Neutrophil (primary cell): ENCODE results near the gene TRIM68.

Experiments
- H3K27ac ChIP-seq: fragments of 200-600 bp; sonication (generic); 2 replicates; pipeline ENCODE4 v1.5.1; 2016; ENCODE audit warnings: mild to moderate bottlenecking, moderate library complexity
- H3K27me3 ChIP-seq: fragments of 200-600 bp; sonication (generic); 2 replicates; pipeline ENCODE4 v1.6.0; 2016; ENCODE audit warnings: mild to moderate bottlenecking
- H3K36me3 ChIP-seq: fragments of 200-600 bp; sonication (generic); 2 replicates; pipeline ENCODE4 v1.5.1; 2017
- H3K4me1 ChIP-seq, 2 experiments: fragments of 200-600 bp in 1 of 2; sonication (generic) in 1 of 2; 1 replicate in 1 of 2; 2 replicates in 1 of 2; pipeline versions ENCODE4 v1.5.1 to v1.6.1; 2013 to 2016; ENCODE audit warnings: low read depth in 1 of 2, low read length in 1 of 2, mild to moderate bottlenecking in 1 of 2, moderate library complexity in 1 of 2; ENCODE audit not compliant: control insufficient read depth in 1 of 2, insufficient read depth in 1 of 2
- H3K4me3 ChIP-seq, 2 experiments: fragments of 200-600 bp in 1 of 2; sonication (generic) in 1 of 2; 1 replicate in 1 of 2; 2 replicates in 1 of 2; pipeline ENCODE4 v1.5.1; 2013 to 2016; ENCODE audit warnings: low read depth in 1 of 2, low read length in 1 of 2, mild to moderate bottlenecking in 1 of 2, moderate library complexity in 1 of 2
- H3K9me3 ChIP-seq: fragments of 200-600 bp; sonication (generic); 2 replicates; pipeline ENCODE4 v1.5.1; 2016
- CTCF ChIP-seq: fragments of 200-600 bp; sonication (generic); IDR thresholded peaks from 2 replicates; pipeline ENCODE4 v1.5.1; 2016; ENCODE audit warnings: antibody characterized with exemption

Gene TRIM68

GRCh38 chr11:4576880-4577279, 31.2 kb downstream of the TRIM68 start:
- H3K36me3 ChIP-seq = no peaks in the 10 kb centered on the region
- H3K27ac ChIP-seq = no peak overlapping the region
- H3K9me3 ChIP-seq = no peaks in the 10 kb centered on the region
- H3K4me1 ChIP-seq = no peaks in the 10 kb centered on the region
- no peak overlapping the region for H3K4me3 ChIP-seq
- no peak for TF ChIP-seq CTCF
- peaks cover 70% of the 10 kb centered on the region for H3K27me3 ChIP-seq

GRCh38 chr11:4569075-4569474, 39.0 kb downstream of the TRIM68 start:
- no peaks in the 10 kb centered on the region for H3K4me1 ChIP-seq
- H3K9me3 ChIP-seq = no peaks in the 10 kb centered on the region
- no peak overlapping the region for H3K4me3 ChIP-seq
- H3K27ac ChIP-seq = no peak overlapping the region
- H3K36me3 ChIP-seq = no peaks in the 10 kb centered on the region
- TF ChIP-seq CTCF = no peak
- peaks cover 28% of the 10 kb centered on the region for H3K27me3 ChIP-seq

GRCh38 chr11:4565371-4565770, 42.7 kb downstream of the TRIM68 start:
- Histone ChIP-seq H3K27me3 (peaks cover 11% of the 10 kb centered on the region), H3K4me3 (no peak overlapping the region), H3K4me1 (no peaks in the 10 kb centered on the region), H3K9me3 (no peaks in the 10 kb centered on the region), H3K36me3 (no peaks in the 10 kb centered on the region), H3K27ac (no peak overlapping the region)
- no peak for TF ChIP-seq CTCF

- Histone ChIP-seq H3K27ac (no peak overlapping the region), H3K36me3 (no peaks in the 10 kb centered on the region), H3K27me3 (peaks cover 19% of the 10 kb centered on the region), H3K4me1 (no peaks in the 10 kb centered on the region), H3K4me3 (no peak overlapping the region), H3K9me3 (no peaks in the 10 kb centered on the region)
- no peak for TF ChIP-seq CTCF
These were observed 47.6 kb downstream of the TRIM68 start for GRCh38 chr11:4560467-4560866.

- peaks cover 19% of the 10 kb centered on the region for H3K27me3 ChIP-seq
- no peaks in the 10 kb centered on the region for H3K36me3 ChIP-seq
- no peaks in the 10 kb centered on the region for H3K4me1 ChIP-seq
- H3K27ac ChIP-seq = no peak overlapping the region
- H3K4me3 ChIP-seq = no peak overlapping the region
- no peak for TF ChIP-seq CTCF
- no peaks in the 10 kb centered on the region for H3K9me3 ChIP-seq
These were observed 48.2 kb downstream of the TRIM68 start for GRCh38 chr11:4559527-4560440.
